Hepatocyte (in vitro differentiated cells): ENCODE measurements around the gene TTC17. TPM values are rescaled to one million over a fixed set of nuclear protein-coding genes. Genes with fewer than 3 reads are reported as not detected.

Experiments
- DNase-seq: peaks from one replicate; pipeline ENCODE4 v3.0.0-alpha.2; 2016; ENCODE audit warnings: low spot score
- H2AFZ ChIP-seq: fragments of 200-600 bp; sonication (generic); 2 replicates; pipeline ENCODE4 v1.6.0; 2016; ENCODE audit warnings: antibody characterized with exemption, mild to moderate bottlenecking
- H3K27ac ChIP-seq: fragments of 200-600 bp; sonication (generic); 2 replicates; pipeline ENCODE4 v1.5.1; 2016; ENCODE audit warnings: mild to moderate bottlenecking
- H3K27me3 ChIP-seq: fragments of 200-600 bp; sonication (generic); 2 replicates; pipeline ENCODE4 v1.6.1; 2016
- H3K36me3 ChIP-seq: fragments of 200-600 bp; sonication (generic); replicated peaks from 2 replicates; pipeline ENCODE4 v1.5.1; 2016; ENCODE audit warnings: low read depth; ENCODE audit not compliant: insufficient read depth
- H3K4me1 ChIP-seq: fragments of 200-600 bp; sonication (generic); 2 replicates; pipeline ENCODE4 v1.5.1; 2016; ENCODE audit warnings: mild to moderate bottlenecking, moderate library complexity; ENCODE audit not compliant: insufficient read depth
- H3K4me2 ChIP-seq: fragments of 200-600 bp; sonication (generic); 2 replicates; pipeline ENCODE4 v1.6.0; 2016
- H3K4me3 ChIP-seq: fragments of 200-600 bp; sonication (generic); 2 replicates; pipeline ENCODE4 v1.5.1; 2016; ENCODE audit warnings: mild to moderate bottlenecking
- H3K79me2 ChIP-seq: fragments of 200-600 bp; sonication (generic); 2 replicates; pipeline ENCODE4 v1.6.0; 2017; ENCODE audit warnings: mild to moderate bottlenecking
- H3K9me2 ChIP-seq: fragments of 200-600 bp; sonication (generic); replicated peaks from 2 replicates; pipeline ENCODE4 v1.6.0; 2017; ENCODE audit warnings: mild to moderate bottlenecking; ENCODE audit not compliant: insufficient read depth
- H3K9me3 ChIP-seq: fragments of 200-600 bp; sonication (generic); 2 replicates; pipeline ENCODE4 v1.5.1; 2016; ENCODE audit warnings: low read depth, mild to moderate bottlenecking
- H4K20me1 ChIP-seq: fragments of 200-600 bp; sonication (generic); 2 replicates; pipeline ENCODE4 v1.6.0; 2016; ENCODE audit warnings: mild to moderate bottlenecking; ENCODE audit not compliant: insufficient read depth, poor library complexity, severe bottlenecking
- CTCF ChIP-seq: fragments of 200-600 bp; sonication (generic); IDR thresholded peaks from 2 replicates; pipeline ENCODE4 v1.5.1; 2016; ENCODE audit warnings: antibody characterized with exemption, mild to moderate bottlenecking; ENCODE audit not compliant: poor library complexity
- EZH2 ChIP-seq: fragments of 200-600 bp; sonication (generic); IDR thresholded peaks from 2 replicates; pipeline ENCODE4 v1.6.1; 2016; ENCODE audit warnings: antibody characterized with exemption, mild to moderate bottlenecking, borderline replicate concordance
- EZH2phosphoT487 ChIP-seq: fragments of 200-600 bp; sonication (generic); IDR thresholded peaks from one replicate; pipeline ENCODE4 v1.6.1; 2018; ENCODE audit warnings: antibody characterized with exemption, mild to moderate bottlenecking, low read depth, moderate library complexity; ENCODE audit not compliant: unreplicated experiment, severe bottlenecking
- WGBS: methylation state at CpG from one replicate; pipeline ENCODE4 v1.1.6; 2016; ENCODE audit warnings: low lambda C conversion rate; ENCODE audit errors: missing lambda C conversion rate; 5-methylcytosine and 5-hydroxymethylcytosine counted together
- polyA plus RNA-seq: library from polyadenylated mRNA; unstranded; fragments of >200 nt; fragmentation: Nextera tagmentation; extraction: Ambion mirVana; gene quantifications from 2 replicates; pipeline ENCODE4 v1.2.1, GENCODE V29; 2016
- total RNA-seq: library from RNA; depleted of rRNA; stranded (reverse); fragments of >200 nt; gene quantifications from 2 replicates; pipeline ENCODE4 v1.2.3, GENCODE V29; 2014

The TTC17 gene
- total and polyA plus RNA-seq, 2 experiments from 2014 or later: 39.4 to 101 TPM

GRCh38 chr11:43367382-43368178 is 8.9 kb downstream of the TTC17 start:
- H3K36me3 ChIP-seq: no peaks in the 10 kb centered on the region
- WGBS: 49% methylated on average over 6 of the region's 7 CpGs
- H3K79me2 ChIP-seq: peaks cover 98% of the 10 kb centered on the region
- no peak overlapping the region for H3K4me2 ChIP-seq
- H3K4me1 ChIP-seq: peaks cover 5% of the 10 kb centered on the region
- TF ChIP-seq EZH2: no peak
- TF ChIP-seq EZH2phosphoT487: no peak
- TF ChIP-seq CTCF: no peak
- peak overlapping the region; percentile 26 for H3K27ac ChIP-seq
- no peaks in the 10 kb centered on the region for H3K27me3 ChIP-seq
- H4K20me1 ChIP-seq: peaks cover 54% of the 10 kb centered on the region
- peak; percentile 16 for DNase-seq
- no peaks in the 10 kb centered on the region for H3K9me2 ChIP-seq
- no peaks in the 10 kb centered on the region for H3K9me3 ChIP-seq
- no peak overlapping the region for H2AFZ ChIP-seq
- H3K4me3 ChIP-seq: no peak overlapping the region

- H4K20me1 ChIP-seq: peaks cover 25% of the 10 kb centered on the region
- no peak overlapping the region for H3K4me3 ChIP-seq
- H3K9me2 ChIP-seq: no peaks in the 10 kb centered on the region
- no peak for DNase-seq
- no peak overlapping the region for H2AFZ ChIP-seq
- H3K36me3 ChIP-seq: no peaks in the 10 kb centered on the region
- no peaks in the 10 kb centered on the region for H3K9me3 ChIP-seq
- H3K4me2 ChIP-seq: no peak overlapping the region
- peak overlapping the region; percentile 28 for H3K27ac ChIP-seq
- TF ChIP-seq EZH2phosphoT487 (no peak), CTCF (no peak), EZH2 (no peak)
- H3K4me1 ChIP-seq: no peaks in the 10 kb centered on the region
- no peaks in the 10 kb centered on the region for H3K27me3 ChIP-seq
- peaks cover 82% of the 10 kb centered on the region for H3K79me2 ChIP-seq
- WGBS: 100% methylated on average over 2 of the region's 2 CpGs
Observed at GRCh38 chr11:43376065-43376464, 17.3 kb downstream of the TTC17 start.

- peaks cover 78% of the 10 kb centered on the region for H3K79me2 ChIP-seq
- no peak overlapping the region for H3K4me3 ChIP-seq
- TF ChIP-seq EZH2phosphoT487: no peak
- no peak for TF ChIP-seq CTCF
- TF ChIP-seq EZH2: no peak
- no peaks in the 10 kb centered on the region for H3K4me1 ChIP-seq
- H2AFZ ChIP-seq: no peak overlapping the region
- H3K9me2 ChIP-seq: no peaks in the 10 kb centered on the region
- no peaks in the 10 kb centered on the region for H3K9me3 ChIP-seq
- no peak overlapping the region for H3K4me2 ChIP-seq
- 65% methylated on average over 2 of the region's 2 CpGs for WGBS
- H4K20me1 ChIP-seq: peaks cover 25% of the 10 kb centered on the region
- peak; percentile 32 for DNase-seq
- H3K27me3 ChIP-seq: no peaks in the 10 kb centered on the region
- peak overlapping the region; percentile 28 for H3K27ac ChIP-seq
- no peaks in the 10 kb centered on the region for H3K36me3 ChIP-seq
Observed at GRCh38 chr11:43376594-43376993, 17.9 kb downstream of the TTC17 start.
